ENCODE measurements around the gene FILIP1L.

- TF ChIP-seq YY1 (IDR thresholded peaks at IDR 0.05; ENCODE audit: extremely low read depth, insufficient replicate concordance, low read depth, low read length), result no peak
- no peak for TF ChIP-seq CTCF (IDR thresholded peaks at IDR 0.05 in 2 of 3, conservative IDR thresholded peaks at IDR 0.05 in 1 of 3; ENCODE audit: borderline replicate concordance in 1 of 3, insufficient read depth in 1 of 3, low read depth in 2 of 3, low read length in 2 of 3)
- TF ChIP-seq EZH2 (IDR thresholded peaks at IDR 0.05), result no peak
- TF ChIP-seq RAD21 (IDR thresholded peaks at IDR 0.05; ENCODE audit: low read depth), result no peak
- no peak for TF ChIP-seq POLR2A (IDR thresholded peaks at IDR 0.05; ENCODE audit: borderline replicate concordance, extremely low read depth, insufficient read depth, insufficient read length)
Measured at GRCh38 chr3:100033903-100034471, 80.3 kb downstream of the FILIP1L start.

Data from HCT116 (cell line).